ENCODE data around the gene SCAMP5. TPM values are rescaled to one million over a fixed set of nuclear protein-coding genes. Genes with fewer than 3 reads are reported as not detected.

The SCAMP5 gene
- total and polyA plus RNA-seq, 7 experiments from 2014 or later = 0.06 to 9.5 (median 0.51) TPM

DNA sequence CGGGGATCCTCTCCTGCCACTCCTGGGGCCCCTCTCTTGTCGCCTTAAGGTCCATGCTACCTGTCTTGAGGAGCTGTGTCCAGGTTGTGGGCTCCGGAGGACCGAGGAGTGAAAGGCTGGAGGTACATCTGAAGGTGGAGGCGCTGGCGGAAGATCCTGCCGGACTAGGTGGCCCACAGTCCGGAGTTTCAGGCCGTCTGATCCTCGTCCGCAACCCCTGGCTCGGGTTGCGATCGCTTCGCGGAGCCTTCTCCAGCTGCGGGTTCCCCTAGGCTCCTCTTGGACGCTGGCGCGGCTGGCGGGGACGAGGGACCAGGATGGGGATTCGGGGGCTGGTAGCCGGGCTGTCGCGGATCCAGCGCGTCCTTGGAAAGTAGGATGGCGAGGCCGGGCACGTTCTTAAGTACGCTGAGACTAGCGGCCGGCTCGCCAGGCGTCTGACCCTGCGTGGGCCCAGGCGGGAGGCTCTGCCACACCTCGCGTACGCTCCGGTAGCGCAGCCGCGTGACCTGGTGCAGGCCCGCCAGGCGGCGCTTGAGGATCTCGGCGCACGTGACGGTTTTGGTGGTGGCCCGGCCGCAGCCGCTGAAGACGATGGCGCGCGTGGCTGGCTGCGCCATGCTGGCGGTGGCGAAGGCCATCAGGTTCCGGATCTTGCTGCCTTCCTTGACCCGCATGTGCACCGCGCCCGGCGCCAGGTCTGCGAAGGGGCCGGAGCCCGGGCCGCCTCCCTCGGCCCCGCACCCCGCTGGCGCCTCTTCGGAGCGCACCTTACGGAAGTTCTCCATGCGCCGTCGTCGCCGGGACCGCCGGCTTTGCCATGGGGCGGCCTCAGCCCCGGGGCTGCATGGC is 39.3 kb upstream of the SCAMP5 start:
- no peaks in the 10 kb centered on the region for H3K9me3 ChIP-seq (ENCODE audit: control insufficient read depth in 2 of 3, low read length in 3 of 3)
- no peaks in the 10 kb centered on the region for H3K36me3 ChIP-seq (ENCODE audit: control insufficient read depth in 2 of 3, insufficient read depth in 3 of 3, low read length in 3 of 3)
- peak overlapping the region in 9 of 10 donors; percentile 40 to 82 (median 74) for H3K4me3 Mint-ChIP-seq
- peaks cover 15 to 34% (median 31%) of the 10 kb centered on the region in 7 donors for H3K4me1 Mint-ChIP-seq
- peaks cover 17 to 23% of the 10 kb centered on the region in 2 donors for H3K4me1 ChIP-seq (ENCODE audit: control insufficient read depth in 2 of 2, insufficient read depth in 2 of 2, low read length in 2 of 2)
- H3K4me3 ChIP-seq (ENCODE audit: low read length) = peak overlapping the region; percentile 67
- H3K27me3 Mint-ChIP-seq = peaks cover 25 to 39% (median 27%) of the 10 kb centered on the region in 5 donors
- H3K9me3 Mint-ChIP-seq = peaks cover 0 to 1% (median 0%) of the 10 kb centered on the region in 11 donors
- DNase-seq = peak; percentile 36 to 75 (median 52)
- no peak overlapping the region for H3K27ac Mint-ChIP-seq
- H3K27me3 ChIP-seq (ENCODE audit: control insufficient read depth in 2 of 2, insufficient read depth in 2 of 2, low read length in 2 of 2) = peaks cover 9 to 10% of the 10 kb centered on the region in 2 donors
- intact Hi-C loops (cut with micrococcal nuclease) = loop anchor here (1.0 to 10.0 kb wide), 9 partner anchors 18 to 491 kb away; partner anchors contain the start of genes COX5A (in 2 of the 2), CLK3 (in 1 of the 2), FAM219B (in 1 of the 2) and PPCDC (in 1 of the 2)
- peak overlapping the region; percentile 1 for H3K27ac ChIP-seq (ENCODE audit: low read depth, low read length)
- ChIA-PET POLR2A (interaction anchor here (0.6 to 1.8 kb wide), 4 partner anchors 18 to 673 kb away, joined by 4 to 6 read pairs (median 4); partner anchors contain the start of gene COX5A), CTCF (interaction anchor here (0.9 to 1.5 kb wide), 2 partner anchors 11 to 248 kb away, joined by 3 to 5 read pairs; no protein-coding TSS in a partner anchor)
- ATAC-seq = peak; percentile 77
- H3K36me3 Mint-ChIP-seq = peaks cover 0 to 2% (median 0%) of the 10 kb centered on the region in 5 donors

DNA sequence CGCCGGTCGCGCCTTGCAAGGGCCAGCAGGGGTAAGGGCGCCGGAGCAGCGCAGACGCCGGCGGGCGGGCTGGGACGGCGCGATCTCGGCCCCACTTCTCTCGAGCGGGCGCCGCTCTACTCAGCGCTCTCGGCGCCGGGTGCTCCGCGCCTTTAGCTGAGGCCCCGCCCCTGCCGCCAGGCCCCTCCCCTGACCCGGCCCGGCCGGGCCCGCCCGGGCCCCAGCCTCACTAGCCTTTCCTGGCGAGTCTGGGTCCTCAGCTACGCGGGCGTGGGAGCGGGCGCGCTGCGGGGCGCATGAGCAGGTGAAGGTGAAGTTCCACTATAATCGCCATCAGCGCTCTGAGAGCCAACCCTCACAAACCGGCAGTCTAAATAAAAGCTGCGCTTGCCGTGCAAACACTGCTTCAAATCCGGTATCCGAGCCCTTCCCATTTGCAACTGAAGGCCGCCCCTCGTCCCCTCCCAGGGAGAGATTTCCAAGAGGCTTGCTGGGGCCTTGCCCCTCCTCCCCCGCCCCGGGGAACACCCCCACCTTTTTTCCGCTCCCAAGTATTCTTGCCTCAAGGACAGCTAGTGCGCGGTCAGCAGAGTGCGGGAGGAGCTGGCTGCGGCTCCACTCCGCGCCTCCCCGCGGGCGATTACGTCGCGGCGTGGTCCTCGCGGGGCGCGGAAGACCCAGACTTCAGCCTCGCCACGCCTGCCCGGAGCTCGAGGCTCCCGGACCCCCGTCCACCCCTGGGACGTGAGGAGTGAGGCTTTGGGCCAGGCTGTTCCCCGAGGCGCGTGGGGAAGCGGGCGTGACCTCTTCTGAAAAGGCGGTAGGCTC is 38.5 kb upstream of the SCAMP5 start, which contains the start of gene RPP25:
RPP25 (minus strand) TSS at position 125 of the 828 bp plus-strand sequence. CDS start 189 bp downstream, outside the sequence.
- H3K9me3 ChIP-seq (ENCODE audit: control insufficient read depth in 2 of 3, low read length in 3 of 3) = no peaks in the 10 kb centered on the region
- peaks cover 25 to 47% (median 27%) of the 10 kb centered on the region in 5 donors for H3K27me3 Mint-ChIP-seq
- ChIA-PET CTCF (interaction anchor here (1.0 to 1.5 kb wide), 4 partner anchors 38 to 325 kb away, joined by 3 to 5 read pairs (median 4); no protein-coding TSS in a partner anchor), POLR2A (interaction anchor here (0.6 to 1.8 kb wide), 6 partner anchors 38 to 342 kb away, joined by 3 to 6 read pairs (median 4); partner anchors contain the start of gene SCAMP5)
- H3K4me3 ChIP-seq (ENCODE audit: low read length) = peak within 1 kb of the TSS; percentile 67
- H3K4me3 Mint-ChIP-seq = peak within 1 kb of the TSS; percentile 68 to 83 (median 81)
- DNase-seq (peak; percentile 32 to 82 (median 49)), ATAC-seq (peak; percentile 92)
- H3K27ac Mint-ChIP-seq = no peak within 1 kb of the TSS
- intact Hi-C loops (cut with micrococcal nuclease) = loop anchor here (1.0 to 10.0 kb wide), 9 partner anchors 19 to 492 kb away; partner anchors contain the start of genes COX5A (in 2 of the 2), CLK3 (in 1 of the 2), FAM219B (in 1 of the 2) and PPCDC (in 1 of the 2)
- peaks cover 14 to 40% (median 31%) of the 10 kb centered on the region in 7 donors for H3K4me1 Mint-ChIP-seq
- H3K36me3 Mint-ChIP-seq = peaks cover 0 to 2% (median 0%) of the 10 kb centered on the region in 5 donors
- H3K9me3 Mint-ChIP-seq = peaks cover 0 to 1% (median 0%) of the 10 kb centered on the region in 11 donors
- peaks cover 17 to 23% of the 10 kb centered on the region in 2 donors for H3K4me1 ChIP-seq (ENCODE audit: control insufficient read depth in 2 of 2, insufficient read depth in 2 of 2, low read length in 2 of 2)
- H3K36me3 ChIP-seq (ENCODE audit: control insufficient read depth in 2 of 3, insufficient read depth in 3 of 3, low read length in 3 of 3) = no peaks in the 10 kb centered on the region
- H3K27ac ChIP-seq (ENCODE audit: low read depth, low read length) = peak within 1 kb of the TSS; percentile 1
- H3K27me3 ChIP-seq (ENCODE audit: control insufficient read depth in 2 of 2, insufficient read depth in 2 of 2, low read length in 2 of 2) = peaks cover 9 to 10% of the 10 kb centered on the region in 2 donors

DNA sequence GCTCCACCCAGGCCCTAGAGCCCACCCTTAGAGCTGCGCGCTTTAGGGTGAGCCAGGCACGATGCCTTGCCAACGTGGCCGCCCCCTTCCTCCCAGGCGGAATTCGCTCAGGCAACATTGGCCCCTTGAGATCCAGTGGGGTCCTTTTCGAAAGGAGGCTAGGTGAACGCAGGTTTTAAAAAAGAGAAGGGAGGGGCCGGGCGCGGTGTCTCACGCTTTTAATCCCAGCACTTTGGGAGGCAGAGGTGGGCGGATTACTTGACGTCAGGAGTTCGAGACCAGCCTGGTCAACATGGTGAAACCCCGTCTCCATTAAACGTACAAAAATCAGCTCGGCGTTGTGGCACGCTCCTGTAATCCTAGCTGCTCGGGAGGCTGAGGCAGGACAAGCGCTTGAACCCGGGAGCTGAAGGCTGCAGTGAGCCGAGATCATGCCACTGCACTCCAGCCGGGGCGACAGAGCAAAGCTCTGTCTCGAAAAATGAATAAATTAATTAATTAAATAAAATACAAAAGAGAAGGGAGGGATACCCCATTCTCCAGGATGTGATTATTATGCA is 37.8 kb upstream of the SCAMP5 start:
- ChIA-PET POLR2A (interaction anchor here (0.6 to 1.8 kb wide), 4 partner anchors 64 to 343 kb away, joined by 3 to 6 read pairs (median 4); no protein-coding TSS in a partner anchor), CTCF (interaction anchor here (1.0 to 1.5 kb wide), 5 partner anchors 10 to 326 kb away, joined by 3 to 5 read pairs (median 3); no protein-coding TSS in a partner anchor)
- intact Hi-C loops (cut with micrococcal nuclease) = loop anchor here in 1 of 2 donors (2.0 to 10.0 kb wide), 2 partner anchors 245 to 493 kb away; partner anchors contain the start of gene UBL7
- Histone ChIP-seq H3K27me3 (ENCODE audit: control insufficient read depth in 2 of 2, insufficient read depth in 2 of 2, low read length in 2 of 2) (peaks cover 9 to 10% of the 10 kb centered on the region in 2 donors), H3K36me3 (ENCODE audit: control insufficient read depth in 2 of 3, insufficient read depth in 3 of 3, low read length in 3 of 3) (no peaks in the 10 kb centered on the region), H3K9me3 (ENCODE audit: control insufficient read depth in 2 of 3, low read length in 3 of 3) (no peaks in the 10 kb centered on the region), H3K4me3 (ENCODE audit: low read length) (peak overlapping the region; percentile 67), H3K4me1 (ENCODE audit: control insufficient read depth in 2 of 2, insufficient read depth in 2 of 2, low read length in 2 of 2) (peaks cover 17 to 23% of the 10 kb centered on the region in 2 donors), H3K27ac (ENCODE audit: low read depth, low read length) (no peak overlapping the region)
- peak overlapping the region; percentile 52 to 83 (median 81) for H3K4me3 Mint-ChIP-seq
- no peak for ATAC-seq
- peaks cover 0 to 1% (median 0%) of the 10 kb centered on the region in 11 donors for H3K9me3 Mint-ChIP-seq
- peaks cover 14 to 40% (median 31%) of the 10 kb centered on the region in 7 donors for H3K4me1 Mint-ChIP-seq
- H3K36me3 Mint-ChIP-seq = peaks cover 0 to 2% (median 0%) of the 10 kb centered on the region in 5 donors
- peaks cover 25 to 51% (median 27%) of the 10 kb centered on the region in 5 donors for H3K27me3 Mint-ChIP-seq
- no peak for DNase-seq
- no peak overlapping the region for H3K27ac Mint-ChIP-seq

DNA sequence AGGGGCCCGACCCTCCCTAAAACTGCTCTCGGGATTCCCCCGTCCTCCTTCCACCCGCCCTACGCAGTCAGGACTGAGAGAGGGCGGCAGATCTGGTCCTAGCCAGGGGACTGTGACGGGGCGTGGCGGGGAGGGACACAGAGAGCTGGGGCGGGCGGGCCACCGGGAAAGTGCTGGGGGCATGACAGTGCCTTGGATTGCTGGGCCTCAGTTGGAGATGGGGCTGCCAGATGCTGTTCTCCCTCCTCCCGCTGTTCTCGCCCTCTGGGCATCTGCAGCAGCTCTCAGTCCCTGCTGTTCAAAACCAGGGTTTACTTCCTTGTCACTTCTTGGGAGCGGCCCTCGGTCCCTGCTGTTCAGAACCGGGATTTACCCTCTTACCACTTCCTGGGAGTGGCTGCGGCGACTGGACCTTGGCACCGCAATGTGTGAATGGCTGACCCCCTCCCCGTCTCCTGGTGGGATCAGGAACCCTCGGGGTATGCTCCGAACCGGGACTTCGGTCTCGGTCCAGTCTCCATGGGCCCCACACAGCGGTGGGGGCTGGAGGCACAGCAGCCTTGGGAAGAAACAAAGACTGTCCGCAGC is 36.9 kb upstream of the SCAMP5 start:
- no peak overlapping the region for H3K4me3 ChIP-seq (ENCODE audit: low read length)
- peak overlapping the region; percentile 40 to 83 (median 65) for H3K4me3 Mint-ChIP-seq
- ATAC-seq = no peak

DNA sequence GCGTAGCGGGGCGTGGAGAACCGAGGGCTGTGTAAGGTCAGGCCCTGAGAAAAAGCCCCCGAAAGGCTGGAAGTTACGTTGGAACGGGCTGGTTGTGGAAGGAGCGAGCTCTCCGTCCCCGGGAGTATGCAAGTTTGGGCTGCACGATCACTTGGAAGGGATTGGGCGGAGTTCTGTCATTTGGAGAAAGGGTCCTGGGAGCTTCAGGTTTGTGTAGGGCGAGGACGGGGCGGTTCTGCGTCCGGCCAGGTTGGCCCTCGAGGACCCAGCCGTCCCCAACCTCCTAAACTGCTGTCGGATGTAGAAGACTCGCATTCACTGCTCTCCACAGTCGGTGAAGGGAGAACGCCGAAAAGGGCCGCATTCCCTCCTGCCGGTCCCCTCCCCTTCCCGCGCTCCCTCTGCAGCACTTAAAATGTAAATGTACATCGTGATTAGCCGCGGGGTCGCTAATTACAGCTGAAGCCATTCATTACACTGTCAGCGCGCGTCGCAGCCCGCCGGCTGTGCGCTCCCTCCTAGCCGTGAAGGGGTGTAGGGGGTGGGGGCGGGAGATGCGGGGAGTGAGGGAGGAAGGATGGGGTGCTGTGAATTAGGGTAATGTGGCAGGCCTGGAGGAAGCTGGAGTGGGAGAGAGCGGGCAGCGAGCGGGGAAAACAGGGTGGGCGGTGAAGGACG is 36.3 kb upstream of the SCAMP5 start:
- Mint-ChIP-seq H3K4me3 (peak overlapping the region; percentile 48 to 81 (median 67)), H3K27ac (no peak overlapping the region), H3K27me3 (peaks cover 25 to 56% (median 27%) of the 10 kb centered on the region in 5 donors), H3K9me3 (peaks cover 0 to 1% (median 0%) of the 10 kb centered on the region in 11 donors), H3K4me1 (peaks cover 14 to 40% (median 31%) of the 10 kb centered on the region in 7 donors), H3K36me3 (peaks cover 0 to 2% (median 0%) of the 10 kb centered on the region in 5 donors)
- POLR2A ChIA-PET = interaction anchor here (0.8 to 1.0 kb wide), 2 partner anchors 16 to 343 kb away, joined by 3 read pairs; no protein-coding TSS in a partner anchor
- Histone ChIP-seq H3K4me3 (ENCODE audit: low read length) (no peak overlapping the region), H3K9me3 (ENCODE audit: control insufficient read depth in 2 of 3, low read length in 3 of 3) (no peaks in the 10 kb centered on the region), H3K27me3 (ENCODE audit: control insufficient read depth in 2 of 2, insufficient read depth in 2 of 2, low read length in 2 of 2) (peaks cover 9 to 10% of the 10 kb centered on the region in 2 donors), H3K36me3 (ENCODE audit: control insufficient read depth in 2 of 3, insufficient read depth in 3 of 3, low read length in 3 of 3) (no peaks in the 10 kb centered on the region), H3K27ac (ENCODE audit: low read depth, low read length) (no peak overlapping the region), H3K4me1 (ENCODE audit: control insufficient read depth in 2 of 2, insufficient read depth in 2 of 2, low read length in 2 of 2) (peaks cover 17 to 23% of the 10 kb centered on the region in 2 donors)
- ATAC-seq (no peak), DNase-seq (no peak)
- intact Hi-C loops (cut with micrococcal nuclease) = loop anchor here in 1 of 2 donors (10.0 kb wide), 1 partner anchor 494 kb away; the partner anchor contains the start of gene UBL7
- CTCF ChIA-PET = interaction anchor here (1.0 kb wide), 1 partner anchor 12 kb away, joined by 3 read pairs; no protein-coding TSS in a partner anchor

More for the DNA sequence above, 36.9 kb upstream of the SCAMP5 start:
- no peak for DNase-seq
- intact Hi-C loops (cut with micrococcal nuclease) = loop anchor here in 1 of 2 donors (10.0 kb wide), 1 partner anchor 494 kb away; the partner anchor contains the start of gene UBL7
- Histone ChIP-seq H3K27ac (ENCODE audit: low read depth, low read length) (no peak overlapping the region), H3K36me3 (ENCODE audit: control insufficient read depth in 2 of 3, insufficient read depth in 3 of 3, low read length in 3 of 3) (no peaks in the 10 kb centered on the region), H3K27me3 (ENCODE audit: control insufficient read depth in 2 of 2, insufficient read depth in 2 of 2, low read length in 2 of 2) (peaks cover 9 to 10% of the 10 kb centered on the region in 2 donors), H3K9me3 (ENCODE audit: control insufficient read depth in 2 of 3, low read length in 3 of 3) (no peaks in the 10 kb centered on the region), H3K4me1 (ENCODE audit: control insufficient read depth in 2 of 2, insufficient read depth in 2 of 2, low read length in 2 of 2) (peaks cover 17 to 23% of the 10 kb centered on the region in 2 donors)
- H3K4me1 Mint-ChIP-seq = peaks cover 14 to 40% (median 31%) of the 10 kb centered on the region in 7 donors
- H3K27ac Mint-ChIP-seq = no peak overlapping the region
- H3K9me3 Mint-ChIP-seq = peaks cover 0 to 1% (median 0%) of the 10 kb centered on the region in 11 donors
- ChIA-PET CTCF (interaction anchor here (1.0 kb wide), 1 partner anchor 11 kb away, joined by 3 read pairs; no protein-coding TSS in a partner anchor), POLR2A (interaction anchor here (0.8 kb wide), 1 partner anchor 15 kb away, joined by 3 read pairs; no protein-coding TSS in a partner anchor)
- H3K36me3 Mint-ChIP-seq = peaks cover 0 to 2% (median 0%) of the 10 kb centered on the region in 5 donors
- H3K27me3 Mint-ChIP-seq = peaks cover 25 to 56% (median 27%) of the 10 kb centered on the region in 5 donors

All from naive thymus-derived CD4-positive, alpha-beta T cell (primary cell).